WERI-Rb-1 (cell line): Measurements from ENCODE around the gene ANKRD33B.

Source experiments
- DNase-seq: peaks from one replicate; pipeline ENCODE4 v3.0.0-alpha.2; 2020
- H3K27ac ChIP-seq: fragments of 250-450 bp; sonication (Bioruptor Pico); 2 replicates; pipeline ENCODE4 v1.5.1; 2020; ENCODE audit warnings: mild to moderate bottlenecking, moderate library complexity
- H3K27me3 ChIP-seq: fragments of 250-450 bp; sonication (Bioruptor Pico); 2 replicates; pipeline ENCODE4 v1.5.1; 2021; ENCODE audit warnings: mild to moderate bottlenecking, low read depth, moderate library complexity; ENCODE audit not compliant: insufficient read depth, severe bottlenecking
- H3K36me3 ChIP-seq: fragments of 250-450 bp; sonication (Bioruptor Pico); 2 replicates; pipeline ENCODE4 v1.5.1; 2020; ENCODE audit warnings: mild to moderate bottlenecking, moderate library complexity
- H3K4me3 ChIP-seq: 2 replicates; pipeline ENCODE4 v1.5.1; 2011; ENCODE audit warnings: low read depth, mild to moderate bottlenecking, control low read depth, low read length
- H3K9me3 ChIP-seq: fragments of 250-450 bp; sonication (Bioruptor Pico); 2 replicates; pipeline ENCODE4 v1.5.1; 2021; ENCODE audit warnings: mild to moderate bottlenecking, moderate library complexity; ENCODE audit not compliant: severe bottlenecking
- CTCF ChIP-seq: IDR thresholded peaks from 2 replicates; pipeline ENCODE4 v1.5.1; 2011; ENCODE audit warnings: low read depth, mild to moderate bottlenecking, control low read depth, inconsistent platforms, low read length

The ANKRD33B gene

GRCh38 chr5:10528056-10528816 lies 35.6 kb upstream of the ANKRD33B start:
- H3K27me3 ChIP-seq, result no peaks in the 10 kb centered on the region
- TF ChIP-seq CTCF, result peak; percentile 76
- peak overlapping the region; percentile 70 for H3K27ac ChIP-seq
- peaks cover 11% of the 10 kb centered on the region for H3K9me3 ChIP-seq
- H3K36me3 ChIP-seq, result no peaks in the 10 kb centered on the region
- peak; percentile 92 for DNase-seq
- H3K4me3 ChIP-seq, result no peak overlapping the region

DNA sequence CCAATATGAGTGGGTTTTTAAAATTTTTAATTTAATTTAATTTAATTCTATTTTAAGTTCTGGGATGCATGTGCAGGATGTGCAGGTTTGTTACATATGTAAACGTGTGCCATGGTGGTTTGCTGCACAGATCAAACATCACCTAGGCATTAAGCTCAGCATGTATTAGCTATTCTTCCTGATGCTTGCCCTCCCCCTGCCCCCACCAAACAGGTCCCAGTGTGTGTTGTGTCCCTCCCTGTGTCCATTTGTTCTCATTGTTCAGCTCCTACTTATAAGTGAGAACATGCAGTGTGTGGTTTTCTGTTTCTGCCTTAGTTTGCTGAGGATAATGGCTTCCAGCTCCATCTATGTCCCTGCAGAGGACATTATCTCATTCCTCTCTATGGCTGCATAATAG lies 35.0 kb upstream of the ANKRD33B start:
- TF ChIP-seq CTCF, result no peak
- Histone ChIP-seq H3K27ac (peak overlapping the region; percentile 70), H3K27me3 (no peaks in the 10 kb centered on the region), H3K4me3 (no peak overlapping the region), H3K36me3 (no peaks in the 10 kb centered on the region), H3K9me3 (peaks cover 6% of the 10 kb centered on the region)
- peak; percentile 56 for DNase-seq

GRCh38 chr5:10530601-10531320 lies 33.1 kb upstream of the ANKRD33B start:
- Histone ChIP-seq H3K27ac (no peak overlapping the region), H3K9me3 (peaks cover 6% of the 10 kb centered on the region), H3K36me3 (no peaks in the 10 kb centered on the region), H3K27me3 (no peaks in the 10 kb centered on the region), H3K4me3 (no peak overlapping the region)
- no peak for TF ChIP-seq CTCF
- DNase-seq, result no peak

DNA sequence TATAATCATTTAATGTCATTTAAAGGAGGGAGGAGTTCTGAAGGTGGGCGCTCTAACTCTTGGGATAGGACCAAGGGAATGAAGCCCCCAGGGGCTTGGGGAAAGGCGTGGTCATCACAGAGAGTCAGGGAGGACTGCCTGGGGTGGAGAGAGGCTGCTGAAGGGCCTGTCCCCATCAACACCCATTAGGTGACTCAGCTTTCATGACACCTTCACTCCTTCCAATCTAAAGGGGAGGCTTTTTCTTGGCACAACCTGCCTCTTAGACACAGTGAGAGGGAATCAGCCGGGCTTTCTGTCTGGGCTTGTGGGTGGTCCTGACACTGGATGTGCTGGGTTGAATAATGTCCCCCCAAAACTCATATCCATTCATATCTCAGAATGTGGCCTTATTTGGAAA lies 31.4 kb upstream of the ANKRD33B start:
- Histone ChIP-seq H3K9me3 (peaks cover 6% of the 10 kb centered on the region), H3K4me3 (no peak overlapping the region), H3K27me3 (no peaks in the 10 kb centered on the region), H3K27ac (peak overlapping the region; percentile 87), H3K36me3 (no peaks in the 10 kb centered on the region)
- no peak for TF ChIP-seq CTCF
- DNase-seq, result no peak

GRCh38 chr5:10533226-10533625 lies 30.6 kb upstream of the ANKRD33B start:
- Histone ChIP-seq H3K4me3 (peak overlapping the region; percentile 26), H3K27ac (peak overlapping the region; percentile 87), H3K27me3 (no peaks in the 10 kb centered on the region), H3K9me3 (peaks cover 6% of the 10 kb centered on the region), H3K36me3 (no peaks in the 10 kb centered on the region)
- TF ChIP-seq CTCF, result no peak
- DNase-seq, result peak; percentile 98
